IPS-NIHi11 (cell line): ENCODE data around the gene CAMTA1.
"Not testable (repeated sequence)": the region's sequence is repeated elsewhere in the genome, so short reads cannot be mapped to it uniquely, and the experiment has no call there.

Source experiments
- DNase-seq: peaks from one replicate; pipeline ENCODE4 v3.0.0; 2012; ENCODE audit warnings: mixed read lengths, low spot score

CAMTA1 gene

DNA sequence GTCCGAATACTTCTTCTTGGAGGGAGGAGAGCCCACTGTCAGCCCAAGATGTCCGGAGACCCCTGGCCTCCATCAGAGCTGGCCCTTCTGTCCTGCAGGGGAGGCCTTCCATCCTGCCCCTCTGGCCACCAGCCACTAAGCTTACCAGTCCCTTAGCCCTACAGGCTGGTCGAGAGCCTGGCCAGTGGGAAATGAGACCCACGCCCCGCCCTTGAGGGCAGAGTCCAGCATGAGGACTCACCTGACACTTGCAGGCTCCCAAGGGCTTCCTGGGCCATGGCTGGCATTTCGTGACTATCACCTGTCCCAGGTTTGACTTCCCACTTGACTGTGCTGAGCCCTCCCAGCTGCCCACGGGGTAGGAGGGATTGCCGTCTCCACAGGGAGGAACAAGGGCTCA, 624.0 kb downstream of the CAMTA1 start:
- no peak for DNase-seq

DNA sequence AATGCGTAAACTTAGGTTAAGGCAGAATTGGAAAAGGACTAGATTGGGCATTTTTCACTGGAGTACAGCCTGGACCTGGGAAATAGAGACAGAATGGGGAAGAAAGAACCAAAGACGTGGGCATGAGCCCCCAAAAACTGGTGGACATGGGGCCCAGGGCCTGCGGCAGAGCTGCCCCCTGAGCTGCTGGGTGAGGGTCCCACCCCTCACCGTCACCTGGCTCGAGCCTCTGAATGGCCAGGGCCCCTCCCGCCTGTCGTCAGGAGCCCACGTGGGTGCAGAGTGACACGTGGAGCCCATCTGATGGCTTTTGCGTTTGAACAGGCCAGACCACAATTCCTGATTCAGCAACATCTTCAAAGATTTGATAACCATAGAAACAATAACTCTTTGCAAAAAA, 624.9 kb downstream of the CAMTA1 start:
- DNase-seq: no peak

DNA sequence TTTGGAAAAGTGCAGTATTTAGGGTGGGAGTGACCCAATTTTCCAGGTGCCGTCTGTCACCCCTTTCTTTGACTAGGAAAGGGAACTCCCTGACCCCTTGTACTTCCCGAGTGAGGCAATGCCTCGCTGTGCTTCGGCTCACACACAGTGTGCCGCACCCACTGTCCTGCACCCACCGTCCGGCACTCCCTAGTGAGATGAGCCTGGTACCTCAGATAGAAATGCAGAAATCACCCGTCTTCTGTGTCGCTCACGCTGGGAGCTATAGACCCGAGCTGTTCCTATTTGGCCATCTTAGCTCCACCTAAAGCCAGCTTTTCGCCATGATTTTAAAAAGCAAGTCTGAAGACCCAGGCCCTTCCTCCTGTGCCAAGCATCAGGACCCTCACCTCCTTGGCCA, 632.4 kb downstream of the CAMTA1 start:
- not testable (repeated sequence) for DNase-seq

DNA sequence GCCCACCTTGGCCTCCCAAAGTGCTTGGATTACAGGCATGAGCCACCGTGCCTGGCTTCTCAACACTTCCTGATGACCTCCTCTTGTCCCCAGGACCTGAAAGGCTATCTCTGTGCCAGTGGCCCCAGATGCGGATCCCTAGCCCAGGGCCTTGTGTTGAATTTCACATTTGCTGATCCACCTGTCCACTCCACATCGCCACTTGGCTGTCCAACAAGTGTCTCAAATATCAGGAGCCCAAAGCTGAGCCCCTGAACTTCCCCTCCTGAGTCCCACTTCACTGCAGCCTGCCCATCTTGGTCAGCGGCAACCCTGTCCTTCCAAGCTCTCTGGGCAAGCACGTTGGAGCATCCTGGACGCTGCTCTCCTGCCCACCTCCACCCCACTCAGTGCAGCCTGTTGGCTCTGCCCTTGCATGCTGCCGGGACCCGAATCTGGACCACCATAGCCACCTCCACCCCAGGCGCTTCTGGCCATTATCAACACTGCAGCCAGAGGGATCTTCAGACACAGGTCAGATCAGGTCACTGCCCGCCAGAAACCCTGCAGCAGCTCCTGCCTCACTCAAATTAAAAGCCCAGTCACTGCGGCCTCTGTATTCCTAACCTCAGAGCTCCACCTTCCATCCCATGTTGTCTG, 633.3 kb downstream of the CAMTA1 start:
- no peak for DNase-seq

DNA sequence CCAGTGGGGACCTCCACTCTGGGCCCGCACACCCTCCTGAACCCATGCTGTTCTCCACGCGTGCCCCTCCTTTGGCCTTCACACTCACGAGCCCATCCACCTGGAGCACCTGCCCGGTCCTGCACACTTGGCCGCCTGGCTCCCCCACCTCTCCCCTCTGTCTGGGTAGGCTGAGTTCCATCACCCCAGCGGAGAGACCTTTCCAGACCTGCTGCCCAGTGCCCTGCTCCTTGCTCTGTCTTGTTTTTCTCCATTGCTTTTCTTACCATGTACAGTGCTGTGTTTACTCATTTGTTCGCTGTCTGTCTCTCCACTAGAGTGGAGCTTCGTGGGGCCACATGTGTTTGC, 634.8 kb downstream of the CAMTA1 start:
- no peak for DNase-seq

DNA sequence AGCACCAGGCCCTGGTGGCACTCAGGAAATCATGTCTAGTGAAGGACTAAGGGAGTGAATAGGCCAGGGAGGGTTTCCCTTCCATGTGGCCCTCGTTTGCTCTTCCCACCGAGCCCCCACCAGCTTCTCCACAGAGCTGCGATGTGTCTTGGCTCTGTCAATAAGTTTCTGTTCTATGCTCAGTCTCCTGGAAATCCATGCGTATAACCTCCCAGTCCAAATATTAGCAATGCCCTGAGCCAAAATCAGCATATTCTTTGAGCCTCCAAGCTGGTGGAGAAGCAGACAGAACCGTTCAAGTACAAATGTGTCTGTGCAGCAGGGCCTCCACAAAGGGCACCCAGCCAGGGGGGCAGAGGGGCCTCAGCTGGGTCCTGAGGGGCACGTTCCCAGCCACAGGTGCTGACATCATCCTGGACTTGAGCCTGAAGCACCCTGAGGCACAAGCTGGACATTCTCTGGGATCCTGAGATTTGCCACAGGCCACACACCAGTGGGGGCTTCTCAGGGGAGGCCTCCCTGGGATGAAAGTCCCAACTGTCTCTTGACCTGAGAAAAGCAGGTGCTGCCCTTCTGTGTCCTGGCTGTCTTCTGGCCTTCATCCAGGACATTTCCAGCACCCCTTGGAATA, 635.3 kb downstream of the CAMTA1 start:
- no peak for DNase-seq

DNA sequence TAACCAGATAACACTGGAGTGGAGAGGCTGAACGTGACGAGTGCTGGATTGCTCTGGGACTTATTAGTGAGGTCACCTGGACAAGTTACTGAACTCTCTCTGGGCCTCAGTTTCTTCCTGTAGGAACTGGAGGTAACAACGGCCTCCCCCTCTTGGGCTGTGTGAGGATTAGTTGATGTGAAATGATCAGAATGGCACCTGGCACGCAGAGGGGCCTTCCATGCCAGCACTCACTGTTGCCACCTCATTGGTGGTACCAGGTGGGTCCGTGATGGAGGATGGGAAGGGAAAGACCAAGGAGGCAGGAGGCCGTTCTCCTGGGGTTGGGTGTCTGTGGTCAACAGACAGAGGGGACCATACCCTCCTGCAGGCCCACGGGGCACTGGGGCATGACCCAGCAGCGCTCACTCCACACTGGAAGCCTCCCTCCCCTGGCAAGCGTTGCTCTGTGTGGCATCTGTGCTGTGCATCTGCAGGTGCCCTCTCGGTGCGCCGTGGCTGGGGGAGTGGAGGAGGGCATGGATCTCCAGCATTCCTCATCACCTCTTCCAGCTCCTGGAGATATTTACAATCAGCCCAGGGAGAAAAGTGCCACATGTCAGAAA, 636.3 kb downstream of the CAMTA1 start:
- no peak for DNase-seq

DNA sequence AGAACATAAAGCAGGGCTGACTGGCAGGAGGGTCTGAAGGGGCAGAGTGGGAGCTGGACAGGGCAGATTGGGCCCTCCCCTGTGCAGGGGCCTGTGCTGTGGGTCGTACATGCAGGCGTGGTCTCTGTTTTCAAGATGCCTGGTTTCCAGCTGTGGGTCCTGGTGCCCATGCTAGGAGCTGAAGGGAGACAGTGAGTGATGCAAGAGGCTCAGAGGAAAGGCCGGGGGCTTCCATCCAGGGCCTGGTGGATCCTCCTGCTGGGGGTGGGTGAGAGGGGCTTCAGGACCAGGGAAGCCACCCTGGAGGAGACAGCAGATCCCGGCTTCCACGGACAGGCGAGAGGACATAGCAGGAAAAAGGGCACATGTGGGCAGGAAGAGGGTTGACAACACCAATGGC, 636.8 kb downstream of the CAMTA1 start:
- no peak for DNase-seq

DNA sequence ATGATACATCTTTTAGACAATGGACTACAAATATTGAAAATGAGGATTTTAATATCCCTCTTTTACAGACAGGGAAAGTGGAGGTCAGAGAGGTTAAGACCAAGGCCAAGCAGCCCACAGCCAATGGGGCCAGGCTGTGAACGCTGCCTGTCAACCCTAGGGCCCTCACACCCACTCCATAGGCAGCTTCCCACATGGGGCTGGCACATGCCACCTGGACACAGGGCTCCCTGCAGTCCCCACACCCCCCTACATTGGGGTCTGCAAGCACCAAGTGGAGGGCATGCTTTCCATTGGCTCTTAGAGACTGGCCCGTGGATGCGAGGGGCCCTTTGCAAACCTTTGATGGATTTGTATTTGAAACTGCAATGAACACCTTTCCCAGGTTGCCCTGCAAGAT, 637.3 kb downstream of the CAMTA1 start:
- no peak for DNase-seq

DNA sequence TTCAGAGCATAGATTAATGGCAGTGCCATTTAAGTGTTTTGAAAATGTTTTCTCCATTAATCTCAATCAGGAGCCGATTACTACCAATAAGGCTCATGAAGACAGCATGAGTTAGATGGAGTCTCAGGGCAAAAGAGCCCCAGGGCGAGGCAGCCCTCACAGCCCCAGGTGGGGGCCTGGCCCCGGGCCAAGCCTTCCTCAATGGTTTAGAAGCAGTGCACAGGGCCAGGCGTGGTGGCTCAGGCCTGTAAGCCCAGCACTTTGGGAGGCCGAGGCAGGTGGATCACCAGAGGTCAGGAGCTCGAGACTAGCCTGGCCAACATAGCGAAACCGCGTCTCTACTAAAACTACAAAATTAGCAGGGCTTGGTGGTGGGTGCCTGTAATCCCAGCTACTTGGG, 637.7 kb downstream of the CAMTA1 start:
- DNase-seq: no peak

DNA sequence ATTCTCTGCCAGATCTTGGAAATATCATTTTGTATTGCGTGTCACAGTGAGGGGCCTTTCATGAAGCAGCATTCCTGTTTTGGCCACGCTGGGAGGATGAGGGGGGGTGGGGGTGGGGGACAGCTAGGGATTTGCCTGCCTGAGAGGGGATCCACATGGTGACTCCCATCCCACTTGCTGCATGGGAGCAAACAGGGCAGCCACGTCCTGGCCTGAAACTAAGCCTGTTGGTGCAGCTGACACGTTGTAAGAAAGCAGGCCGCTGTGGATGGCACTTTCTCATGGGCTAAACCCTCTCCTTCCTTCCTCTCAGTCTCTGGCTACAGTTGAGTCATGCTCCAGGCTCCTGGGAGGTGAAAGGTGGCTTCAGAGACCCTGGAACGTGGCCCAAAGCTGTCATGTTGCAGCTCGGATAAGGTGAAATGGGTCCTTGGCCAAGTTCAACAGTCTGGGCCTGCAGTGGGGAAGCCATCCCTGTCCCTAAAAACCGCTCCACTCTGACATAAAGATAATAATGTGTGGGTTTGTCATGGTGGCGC, 639.2 kb downstream of the CAMTA1 start:
- DNase-seq: no peak

DNA sequence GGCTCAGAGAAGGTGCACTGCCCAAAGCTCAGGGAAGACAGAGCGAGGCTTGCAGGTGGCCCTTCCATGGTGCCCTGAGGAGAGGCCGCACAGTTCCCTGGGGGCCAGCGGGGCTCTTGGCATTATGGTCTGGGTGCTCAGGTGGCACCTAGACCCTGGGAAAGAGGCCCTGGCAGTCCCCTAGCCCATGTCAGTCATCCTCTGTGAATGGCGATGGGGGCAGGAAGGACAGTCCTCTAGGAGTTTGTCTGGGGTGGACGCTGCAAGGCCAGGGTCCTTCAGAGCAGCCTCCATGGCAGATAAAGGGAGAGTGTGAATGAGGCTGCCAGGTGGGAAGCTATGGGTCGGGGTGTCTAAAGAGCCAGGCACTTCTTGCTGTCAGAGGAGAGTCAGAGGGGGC, 640.0 kb downstream of the CAMTA1 start:
- DNase-seq: no peak

DNA sequence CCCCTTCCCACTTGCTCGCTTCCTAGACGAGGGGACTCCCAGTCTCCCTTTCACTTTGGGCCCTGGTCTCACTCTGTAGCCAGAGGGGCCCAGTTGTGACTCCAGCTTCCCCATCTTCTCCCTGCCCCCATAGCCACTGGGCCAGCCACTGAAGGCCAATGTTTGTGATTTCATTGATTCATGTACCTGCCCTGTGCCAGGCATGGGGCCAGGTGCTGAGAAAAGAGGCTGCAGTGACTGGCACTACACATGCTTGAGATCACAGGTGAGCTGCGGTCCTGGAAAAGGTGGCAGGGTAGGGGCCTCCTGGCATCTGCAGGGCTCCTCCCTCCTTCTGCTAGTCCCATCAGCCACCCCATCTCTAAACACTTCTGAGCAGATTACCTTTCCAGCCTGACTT, 640.5 kb downstream of the CAMTA1 start:
- DNase-seq: no peak

DNA sequence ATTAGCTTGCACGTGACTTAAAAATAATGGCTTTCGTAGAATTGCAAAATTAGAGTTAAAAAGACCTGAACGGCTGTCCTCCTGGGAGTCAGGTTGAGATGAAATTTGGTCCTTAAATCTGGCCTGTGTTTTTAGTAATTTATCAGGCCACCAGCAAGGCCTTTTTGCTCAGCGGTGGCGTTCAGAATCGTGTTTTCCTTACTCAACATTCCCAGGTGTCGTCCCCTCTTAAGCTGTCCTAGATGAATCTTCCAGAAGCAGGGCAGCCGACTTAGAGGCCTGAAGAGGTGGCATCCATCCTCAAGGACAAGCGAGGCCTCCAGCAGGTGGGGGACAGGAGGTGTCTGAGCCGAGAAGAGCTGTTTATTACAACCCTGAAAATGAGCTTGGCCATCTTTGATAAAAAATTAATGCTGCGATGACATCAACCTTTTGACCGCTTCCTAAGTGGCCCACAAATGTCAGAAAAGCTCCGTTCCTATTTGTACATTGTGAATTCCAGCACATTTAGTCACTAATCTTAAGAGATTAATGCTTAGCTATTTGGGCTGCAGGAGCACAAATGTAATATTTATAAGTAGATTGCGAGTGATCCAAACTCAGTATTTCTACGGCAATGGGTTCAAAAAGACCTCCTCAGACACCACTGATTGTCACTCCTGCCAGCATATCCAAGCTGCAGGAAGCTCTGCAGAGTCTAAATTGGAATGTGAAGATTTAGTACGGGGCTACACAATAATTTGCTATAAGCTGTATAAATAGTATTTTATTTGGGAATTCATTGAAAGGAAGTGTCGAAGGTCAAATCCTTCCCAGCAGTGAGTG, 641.7 kb downstream of the CAMTA1 start:
- no peak for DNase-seq

DNA sequence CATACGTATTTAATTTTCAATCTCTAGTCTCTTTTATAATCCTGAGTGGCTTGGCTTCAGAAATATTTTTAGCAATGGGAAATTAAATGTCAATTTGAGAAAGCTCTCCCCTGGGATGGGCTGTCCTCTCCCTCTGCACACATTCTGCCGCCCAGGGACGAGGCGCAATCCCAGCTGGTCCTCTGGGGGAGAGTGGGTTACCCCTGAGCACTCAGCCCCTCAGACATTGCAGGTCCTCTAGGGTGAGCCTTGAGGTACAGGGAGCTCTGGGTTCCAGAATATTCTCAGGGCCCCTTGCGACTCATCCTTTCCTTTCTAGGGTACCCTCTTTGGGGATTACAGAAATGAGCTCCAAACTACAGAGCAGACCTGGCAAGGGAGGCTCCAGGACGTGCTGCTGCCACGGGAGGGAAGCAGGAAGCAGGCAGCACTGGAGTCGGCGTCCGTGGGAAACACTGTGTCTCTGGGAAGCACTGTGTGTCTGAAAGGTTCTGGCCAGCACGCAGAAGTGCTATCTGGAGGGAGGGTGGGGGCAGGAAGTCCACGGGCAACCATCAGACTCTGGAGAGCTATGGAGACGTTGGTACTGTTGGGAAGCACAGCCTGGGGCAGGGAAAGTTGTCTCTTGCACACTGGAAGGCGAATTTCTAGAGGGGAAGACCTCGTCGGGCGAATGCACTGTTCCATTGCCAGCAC, 642.5 kb downstream of the CAMTA1 start:
- DNase-seq: no peak

DNA sequence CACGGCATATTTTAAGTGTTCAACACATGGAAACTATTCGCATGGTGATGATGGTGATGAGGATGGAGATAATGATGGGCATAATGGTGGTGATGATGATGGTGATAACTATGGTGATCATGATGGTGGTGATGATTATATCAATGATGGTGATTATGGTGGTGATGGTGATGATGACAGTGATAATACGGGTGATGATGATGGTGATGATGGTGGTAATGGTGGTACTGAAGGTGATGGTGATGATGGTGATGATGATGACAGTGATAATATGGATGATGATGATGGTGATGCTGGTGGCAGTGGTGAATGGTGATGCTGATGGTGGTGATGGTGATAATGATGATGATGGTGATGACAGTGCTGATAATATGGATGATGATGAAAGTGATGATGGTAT, 644.0 kb downstream of the CAMTA1 start:
- no peak for DNase-seq

DNA sequence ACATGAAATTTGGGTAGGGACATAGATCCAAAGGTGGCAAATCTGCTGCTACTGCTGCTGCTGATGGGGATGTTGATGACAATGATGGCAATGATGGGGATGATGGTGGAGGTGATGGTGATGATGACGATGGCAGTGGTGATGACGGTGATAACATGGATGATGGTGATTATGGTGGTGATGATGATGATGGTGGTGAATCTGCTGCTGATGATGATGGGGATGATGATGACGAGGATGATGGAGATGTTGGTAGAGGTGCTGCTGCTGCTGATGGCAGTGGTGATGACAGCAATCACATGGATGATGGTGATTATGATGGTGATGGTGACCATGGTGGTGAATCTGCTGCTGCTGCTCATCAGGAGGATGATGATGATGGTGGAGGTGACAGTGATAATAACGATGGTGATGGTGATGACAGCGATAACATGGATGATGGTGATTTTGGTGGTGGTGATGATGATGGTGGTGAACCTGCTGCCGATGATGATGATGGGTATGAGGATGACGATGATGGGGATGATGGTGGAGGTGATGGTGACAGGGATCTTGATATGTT, 644.9 kb downstream of the CAMTA1 start:
- no peak for DNase-seq

DNA sequence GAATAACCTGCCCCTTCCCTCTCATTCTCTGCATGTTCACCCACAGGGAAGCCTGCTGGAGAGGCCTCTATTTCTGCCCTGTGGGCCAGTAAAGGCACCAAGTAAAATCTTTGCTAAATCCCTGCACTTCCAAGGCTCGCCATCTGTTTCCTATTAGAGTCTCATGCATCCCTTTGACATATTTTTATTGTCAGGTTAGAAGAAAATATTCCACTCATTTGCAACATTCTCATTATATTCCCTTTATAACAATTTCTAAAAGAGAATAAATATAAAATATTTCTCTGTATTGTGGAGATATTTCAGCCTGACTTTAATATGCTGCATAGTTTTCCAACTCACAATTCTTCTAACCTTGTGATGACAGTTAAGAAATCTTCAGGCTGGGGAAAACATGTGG, 645.4 kb downstream of the CAMTA1 start:
- no peak for DNase-seq

DNA sequence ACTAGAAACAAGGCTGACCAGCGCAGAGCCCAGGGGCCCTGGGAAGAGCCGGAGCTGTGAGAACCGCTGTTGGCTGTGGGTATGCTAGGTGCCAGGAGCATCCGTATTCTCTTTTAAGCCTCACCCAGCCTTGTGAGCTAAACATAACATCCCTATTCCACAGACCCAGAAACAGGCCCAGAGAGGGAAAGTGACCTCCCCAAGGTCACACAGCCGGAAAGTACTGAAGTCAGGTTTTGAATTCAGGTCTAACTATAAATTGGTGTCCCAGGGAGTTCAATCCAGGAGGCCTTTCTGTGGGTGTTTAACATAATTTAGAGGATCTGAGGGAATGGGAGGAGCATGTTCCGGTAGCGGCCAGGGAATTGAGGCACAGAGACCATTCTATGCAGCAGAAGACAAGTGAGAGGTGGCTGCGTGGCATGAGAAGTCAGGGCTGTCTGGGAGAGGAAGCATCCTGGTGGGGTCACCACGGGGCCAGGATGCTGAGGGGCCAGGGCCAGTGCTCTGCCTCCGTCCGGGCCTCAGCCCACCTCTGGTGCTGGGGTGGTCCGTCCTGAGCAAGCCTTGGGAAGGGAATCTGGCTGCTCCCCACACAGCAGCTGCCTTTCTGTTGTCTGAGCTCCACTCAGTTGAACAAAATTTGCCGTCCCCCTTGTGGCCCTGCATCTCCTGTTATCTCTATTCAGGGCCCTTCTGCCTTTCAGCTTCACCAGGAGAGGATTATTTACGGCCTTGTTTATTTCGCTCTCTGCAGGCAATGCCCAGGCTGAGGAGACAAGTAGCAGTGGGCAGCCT, 647.0 kb downstream of the CAMTA1 start:
- no peak for DNase-seq

DNA sequence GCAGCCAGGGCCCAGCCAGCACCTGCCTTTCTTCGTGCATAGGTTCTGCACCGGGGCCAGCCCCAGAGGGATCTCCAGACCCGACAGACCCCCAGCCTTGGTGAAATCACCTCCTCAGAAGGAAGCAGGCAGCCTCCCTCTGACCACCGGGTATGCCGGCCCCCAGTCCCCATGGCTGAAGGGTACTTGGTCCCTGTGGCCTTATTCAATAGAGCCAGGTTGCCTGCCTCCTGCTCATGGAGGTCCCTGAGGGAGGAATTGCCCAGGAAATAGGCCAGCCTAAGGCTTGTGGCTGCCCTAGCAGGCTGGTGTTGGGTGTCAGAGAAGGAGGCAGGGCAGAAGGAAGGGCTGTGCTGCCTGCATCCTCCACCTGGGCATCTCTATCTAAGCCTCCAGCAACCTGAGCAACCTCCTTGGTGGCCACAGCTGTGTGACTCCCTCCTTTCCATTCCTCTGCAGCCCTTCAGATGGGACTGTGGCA, 647.7 kb downstream of the CAMTA1 start:
- DNase-seq: no peak

DNA sequence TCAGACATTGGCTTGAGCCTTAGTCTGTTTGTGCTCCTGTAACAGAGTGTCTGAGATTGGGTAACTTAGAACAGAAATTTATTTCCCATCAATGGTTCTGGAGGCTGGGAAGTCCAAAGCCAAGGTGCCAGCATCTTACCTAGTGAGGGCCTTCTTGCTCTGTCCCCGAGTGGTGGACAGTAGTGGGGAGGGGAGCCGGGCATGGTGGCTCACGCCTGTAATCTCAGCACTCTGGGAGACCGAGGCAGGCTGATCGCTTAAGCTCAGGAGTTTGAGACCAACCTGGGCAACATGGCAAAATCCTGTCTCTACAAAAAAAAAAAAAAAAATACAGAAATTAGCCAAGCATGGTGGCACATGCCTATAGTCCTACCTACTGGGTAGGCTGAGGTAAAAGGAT, 649.3 kb downstream of the CAMTA1 start:
- no peak for DNase-seq
